Stimulated activated CD4-positive, alpha-beta T cell treated with anti-CD3 and anti-CD28 coated beads, Interleukin-4, amount 100 ng/mL, for 1 hour (primary cell): ENCODE measurements around the gene EXOC6.
"Not testable (repeated sequence)": the region's sequence is repeated elsewhere in the genome, so short reads cannot be mapped to it uniquely, and the experiment has no call there.

ENCODE experiments used
- DNase-seq: peaks from one replicate; pipeline ENCODE4 v3.0.0-alpha.2; 2020

Gene EXOC6

DNA sequence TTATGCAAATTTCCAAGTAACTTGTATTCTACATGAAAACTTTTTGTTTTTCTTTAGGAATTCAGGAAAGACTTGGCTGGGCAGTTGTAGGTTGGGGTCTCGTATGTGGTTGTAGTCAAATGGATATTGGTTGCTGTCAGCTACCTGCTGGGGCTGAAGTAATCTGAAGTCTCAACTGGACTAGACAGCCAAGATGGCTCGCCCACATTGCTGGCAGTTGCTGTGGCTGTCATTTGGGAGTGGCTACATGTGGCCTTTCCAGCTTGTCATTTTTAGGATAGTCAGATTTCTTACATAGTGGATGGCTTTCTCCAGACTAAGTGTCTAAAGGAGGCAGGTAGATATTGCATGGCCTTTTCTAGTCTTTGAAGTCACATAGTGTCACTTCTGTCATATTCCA, 32.6 kb downstream of the EXOC6 start:
- no peak for DNase-seq

- no peak for DNase-seq
Measured at GRCh38 chr10:92886334-92886961, 38.1 kb downstream of the EXOC6 start.

DNA sequence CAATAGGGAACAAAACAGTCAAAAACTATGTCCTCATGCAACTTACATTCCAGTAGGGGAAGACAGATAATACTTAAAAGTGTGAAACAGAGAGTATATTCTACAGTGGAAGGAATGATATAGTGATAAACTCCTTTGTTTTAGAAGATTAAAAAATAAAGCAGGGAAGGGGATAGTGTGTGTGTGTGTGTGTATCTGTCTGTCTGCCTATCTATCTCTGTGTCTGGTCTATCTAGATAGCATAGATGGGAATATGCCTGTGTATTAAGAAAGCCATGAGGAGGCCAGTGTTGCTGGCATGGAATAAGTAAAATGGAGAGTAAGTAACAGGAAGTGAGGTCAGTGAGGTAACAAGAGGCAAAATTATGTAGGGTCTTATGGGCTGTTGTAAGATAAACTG, 42.2 kb downstream of the EXOC6 start:
- DNase-seq, result no peak

GRCh38 chr10:92891885-92892690, 43.8 kb downstream of the EXOC6 start:
- DNase-seq, result no peak

- DNase-seq, result no peak
Measured at GRCh38 chr10:92892691-92893054, 44.4 kb downstream of the EXOC6 start.

DNA sequence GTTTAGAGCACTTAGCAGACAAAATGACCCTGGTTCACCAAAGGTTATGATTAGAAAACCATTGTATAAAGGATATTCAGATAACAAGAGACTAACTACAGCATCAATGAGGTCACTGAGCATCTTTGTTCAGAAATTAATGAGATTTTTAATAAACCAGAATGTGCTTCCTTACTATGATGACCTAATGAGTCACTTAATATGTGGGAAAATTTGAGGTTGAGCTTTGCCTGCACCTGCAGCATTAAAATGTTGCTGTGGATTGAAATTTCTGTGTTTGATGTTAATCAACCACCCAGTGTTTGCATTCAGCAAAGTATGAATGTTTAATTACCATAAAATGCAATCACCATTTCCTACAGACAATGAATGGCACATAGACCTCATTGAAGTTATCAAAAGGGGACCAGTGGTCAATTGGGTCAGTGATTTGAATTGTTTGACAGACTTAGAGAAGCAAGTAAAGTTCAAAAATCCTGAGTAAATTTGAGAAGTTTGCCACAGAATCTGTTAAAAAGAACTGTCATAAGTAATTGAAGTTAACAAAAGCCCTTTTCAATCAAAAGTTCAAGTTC, 45.8 kb downstream of the EXOC6 start:
- DNase-seq, result no peak

- no peak for DNase-seq
Measured at GRCh38 chr10:92897916-92898315, 49.6 kb downstream of the EXOC6 start.

DNA sequence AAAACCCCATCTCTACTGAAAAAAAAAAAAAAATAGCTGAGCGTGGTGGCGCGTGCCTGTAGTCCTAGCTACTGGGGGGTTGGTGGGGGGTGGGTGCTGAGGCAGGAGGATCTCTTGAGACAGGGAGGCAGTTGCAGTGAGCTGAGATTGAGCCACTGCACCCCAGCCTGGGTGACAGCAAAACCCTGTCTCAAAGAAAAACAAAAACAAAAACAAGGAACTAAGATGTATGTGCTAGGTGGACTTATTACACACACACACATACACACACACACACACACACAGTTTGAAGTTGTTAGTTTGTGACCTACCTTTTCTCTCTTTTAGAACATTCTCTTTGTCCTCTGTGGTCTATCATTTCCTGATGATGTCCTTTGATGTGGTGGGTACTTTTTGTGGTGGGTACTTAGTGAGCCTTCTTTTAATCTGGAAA, 53.5 kb downstream of the EXOC6 start:
- no peak for DNase-seq

GRCh38 chr10:92903633-92904032, 55.3 kb downstream of the EXOC6 start:
- DNase-seq, result no peak

DNA sequence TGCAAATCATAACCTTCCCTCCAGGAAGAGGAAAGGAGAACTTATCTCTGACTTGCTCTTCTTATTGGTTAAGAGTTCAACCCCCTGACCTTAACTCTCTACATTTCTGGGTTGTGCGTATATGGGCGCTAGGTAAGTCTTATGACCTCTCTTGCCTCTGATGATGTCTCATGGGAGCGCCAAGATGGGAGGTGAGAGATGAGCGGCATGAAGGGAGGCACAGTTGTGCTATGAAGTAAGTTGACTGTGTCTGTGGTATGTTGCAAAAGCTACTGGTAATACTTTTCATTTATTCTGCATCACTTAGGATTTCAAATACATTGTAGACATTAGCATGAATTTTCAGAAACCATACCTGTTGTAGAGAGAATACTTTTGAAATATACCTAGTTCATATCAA, 59.0 kb downstream of the EXOC6 start:
- DNase-seq, result no peak

GRCh38 chr10:92912631-92913030, 64.3 kb downstream of the EXOC6 start:
- DNase-seq, result not testable (repeated sequence)

GRCh38 chr10:92913973-92914372, 65.7 kb downstream of the EXOC6 start:
- DNase-seq, result no peak

DNA sequence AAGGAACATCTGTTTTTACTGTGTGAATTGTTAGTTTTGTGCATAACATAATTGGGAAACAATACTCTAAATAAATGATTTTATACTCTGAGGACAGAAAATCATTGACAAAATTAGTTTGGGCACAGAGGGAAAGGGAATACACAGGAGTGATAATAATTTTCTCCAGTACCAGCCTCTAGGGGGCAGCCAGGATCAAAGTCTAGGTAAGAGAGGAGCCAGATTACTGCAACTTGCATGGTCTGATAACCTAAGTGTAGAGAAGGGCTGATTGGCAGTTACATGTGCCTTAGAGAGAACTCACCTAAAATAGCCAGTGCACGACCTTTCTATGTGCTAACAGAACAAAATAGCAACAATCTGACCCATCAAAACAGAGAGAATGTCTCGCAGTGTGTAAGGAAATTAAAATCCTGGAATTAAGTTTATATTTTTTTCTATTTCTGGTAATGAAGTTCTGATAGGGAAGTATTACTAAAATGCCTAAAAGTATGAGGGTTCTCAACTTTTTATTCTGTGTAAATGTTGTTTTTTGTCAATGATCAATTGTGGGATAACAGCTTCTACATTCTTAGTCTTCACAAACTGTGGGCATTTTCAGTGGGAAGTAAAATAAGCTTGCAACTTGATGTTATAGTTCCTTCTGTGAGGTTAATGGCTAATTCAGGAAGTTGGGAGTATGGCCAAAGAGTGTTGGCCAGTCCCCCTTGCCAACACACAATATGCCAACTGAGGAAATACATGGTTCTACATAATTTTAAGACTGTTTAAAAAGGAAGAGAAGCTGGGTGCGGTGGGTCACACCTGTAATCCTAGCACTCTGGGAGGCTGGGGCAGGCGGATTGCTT, 66.4 kb downstream of the EXOC6 start:
- peak; percentile 39 for DNase-seq

DNA sequence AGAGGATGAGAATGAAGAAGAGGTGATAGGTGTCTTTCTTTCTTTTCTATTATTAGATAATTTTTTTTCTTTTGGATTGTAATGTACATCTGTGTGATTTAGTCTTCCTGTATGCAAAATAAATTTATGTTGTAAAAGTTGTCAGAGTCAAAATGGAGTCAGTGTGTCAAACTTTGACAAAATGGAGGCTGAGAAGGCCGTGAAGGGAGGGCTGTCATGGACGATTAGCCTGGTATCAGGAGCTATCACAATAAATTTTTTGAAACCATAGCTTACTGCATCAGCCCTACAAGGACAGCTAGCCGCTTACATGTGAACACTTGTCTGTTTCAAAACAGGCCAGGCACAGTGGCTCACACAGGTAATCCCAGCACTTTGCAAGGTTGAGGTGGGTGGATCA, 67.6 kb downstream of the EXOC6 start:
- DNase-seq, result no peak

DNA sequence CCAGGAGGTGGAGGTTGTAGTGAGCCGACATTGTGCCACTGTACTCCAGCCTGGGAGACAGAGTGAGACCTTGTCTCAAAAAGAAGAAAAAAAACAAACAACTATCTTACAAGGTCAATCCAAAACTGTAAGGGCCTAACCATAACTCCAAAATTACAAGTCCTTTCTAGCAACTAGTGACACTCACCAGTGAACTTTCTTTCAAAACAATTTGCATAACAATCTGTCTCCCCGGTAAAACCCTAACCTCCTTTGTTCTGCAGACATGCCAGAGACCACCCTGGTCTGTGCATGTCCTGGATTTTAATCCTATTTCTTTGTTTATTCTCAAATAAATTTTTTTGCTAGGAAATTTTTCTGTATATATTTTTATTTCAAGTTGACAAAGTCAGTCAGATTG, 68.1 kb downstream of the EXOC6 start:
- DNase-seq, result no peak

DNA sequence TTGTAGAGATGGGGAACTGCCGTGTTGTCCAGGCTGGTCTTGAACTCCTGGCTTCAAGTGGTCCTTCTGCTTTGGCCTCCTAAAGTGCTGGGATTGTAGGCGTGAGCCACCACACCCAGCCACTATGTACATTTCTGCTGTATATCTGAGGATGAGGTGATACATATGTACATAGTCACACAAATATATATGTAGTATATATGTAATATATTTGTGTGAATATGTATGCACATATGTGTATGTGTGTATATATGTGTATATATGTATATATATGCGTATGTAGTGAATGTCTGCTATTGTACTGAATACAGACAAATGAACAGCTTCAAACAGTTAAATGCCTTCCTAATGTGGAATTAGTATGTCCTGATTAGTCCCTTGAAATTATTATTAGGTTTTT, 70.3 kb downstream of the EXOC6 start:
- no peak for DNase-seq

DNA sequence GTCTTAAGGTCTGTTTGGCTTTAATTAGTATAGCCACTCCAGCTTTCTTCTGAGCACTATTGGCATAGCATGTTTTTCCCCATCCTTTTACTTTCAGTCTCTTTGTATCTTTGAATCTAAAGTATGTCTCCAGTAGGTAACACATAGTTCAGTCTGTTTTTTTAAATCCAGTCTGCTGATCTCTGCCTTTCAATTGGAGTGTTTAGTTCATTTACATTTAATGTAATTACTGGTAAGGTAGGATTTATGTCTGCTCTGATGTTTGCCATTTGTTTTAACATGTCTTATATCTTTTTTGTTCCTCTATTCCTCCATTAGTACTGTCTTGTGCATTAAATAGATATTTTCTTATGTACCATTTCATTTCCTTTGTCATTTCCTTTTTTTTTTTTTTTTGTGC, 72.5 kb downstream of the EXOC6 start:
- no peak for DNase-seq

DNA sequence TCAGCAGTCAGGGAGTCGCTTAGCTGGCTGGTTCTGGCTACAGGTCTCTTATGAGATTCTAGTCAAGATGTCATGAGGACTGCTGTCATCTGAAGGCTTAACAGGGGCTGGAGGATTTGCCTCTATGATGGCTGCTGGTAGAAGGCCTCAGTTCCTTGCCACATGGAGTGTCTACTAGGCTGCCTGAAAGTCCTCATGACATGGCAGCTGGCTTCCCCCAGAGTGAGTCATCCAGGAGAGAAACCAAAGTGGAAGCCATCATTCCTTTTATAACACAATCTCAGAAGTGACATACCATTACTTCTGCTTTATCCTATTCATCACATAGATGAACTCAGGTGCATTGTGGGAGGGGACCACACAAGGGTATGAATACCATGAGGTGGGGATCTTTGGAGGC, 75.1 kb downstream of the EXOC6 start:
- no peak for DNase-seq

GRCh38 chr10:92929896-92930295, 81.6 kb downstream of the EXOC6 start:
- no peak for DNase-seq

GRCh38 chr10:92931597-92931996, 83.3 kb downstream of the EXOC6 start:
- DNase-seq, result no peak

- DNase-seq, result no peak
Measured at GRCh38 chr10:92937876-92938275, 89.6 kb downstream of the EXOC6 start.

- DNase-seq, result no peak
Measured at GRCh38 chr10:92938841-92939240, 90.5 kb downstream of the EXOC6 start.

DNA sequence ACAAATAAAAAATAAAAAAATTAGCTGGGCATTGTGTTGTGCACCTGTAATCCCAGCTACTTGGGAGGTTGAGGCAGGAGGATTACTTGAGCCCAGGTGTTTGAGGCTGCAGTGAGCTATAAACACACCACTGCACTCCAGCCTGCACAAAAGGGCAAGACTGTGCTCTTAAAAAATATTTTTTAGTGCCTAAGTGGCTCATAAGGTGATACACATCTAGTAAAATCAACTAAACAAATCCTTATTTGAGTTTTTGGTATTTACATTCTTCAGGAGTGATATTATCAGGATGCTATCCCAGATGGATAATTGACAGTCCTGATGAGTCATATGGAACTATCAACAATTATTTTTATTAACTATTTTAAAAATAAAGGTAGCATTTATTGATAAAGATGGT, 93.9 kb downstream of the EXOC6 start:
- DNase-seq, result no peak

GRCh38 chr10:92946491-92946890, 98.2 kb downstream of the EXOC6 start:
- DNase-seq, result no peak
